GM18505 (cell line): ENCODE measurements around the gene CASKIN2.

Source experiments
- ATAC-seq: cut with Tn5 transposase; IDR thresholded peaks from one replicate; pipeline ENCODE4 v1.9.1; 2021; ENCODE audit not compliant: unreplicated experiment
- POLR2A ChIP-seq: IDR thresholded peaks from 4 replicates; pipeline ENCODE4 v1.6.1; 2011; ENCODE audit warnings: borderline replicate concordance; ENCODE audit not compliant: insufficient read depth, insufficient read length; ENCODE audit errors: extremely low read depth

Gene CASKIN2

GRCh38 chr17:75539967-75540729 is 24.8 kb upstream of the CASKIN2 start:
- no peak for TF ChIP-seq POLR2A
- no peak for ATAC-seq

- TF ChIP-seq POLR2A: no peak
- no peak for ATAC-seq
Observed at GRCh38 chr17:75536366-75536765, 21.0 kb upstream of the CASKIN2 start.

- no peak for ATAC-seq
- no peak for TF ChIP-seq POLR2A
Observed at GRCh38 chr17:75535871-75536270, 20.5 kb upstream of the CASKIN2 start.

GRCh38 chr17:75535119-75535537 is 19.8 kb upstream of the CASKIN2 start:
- TF ChIP-seq POLR2A: no peak
- no peak for ATAC-seq

GRCh38 chr17:75531721-75532072 is 16.4 kb upstream of the CASKIN2 start:
- no peak for ATAC-seq
- TF ChIP-seq POLR2A: no peak

DNA sequence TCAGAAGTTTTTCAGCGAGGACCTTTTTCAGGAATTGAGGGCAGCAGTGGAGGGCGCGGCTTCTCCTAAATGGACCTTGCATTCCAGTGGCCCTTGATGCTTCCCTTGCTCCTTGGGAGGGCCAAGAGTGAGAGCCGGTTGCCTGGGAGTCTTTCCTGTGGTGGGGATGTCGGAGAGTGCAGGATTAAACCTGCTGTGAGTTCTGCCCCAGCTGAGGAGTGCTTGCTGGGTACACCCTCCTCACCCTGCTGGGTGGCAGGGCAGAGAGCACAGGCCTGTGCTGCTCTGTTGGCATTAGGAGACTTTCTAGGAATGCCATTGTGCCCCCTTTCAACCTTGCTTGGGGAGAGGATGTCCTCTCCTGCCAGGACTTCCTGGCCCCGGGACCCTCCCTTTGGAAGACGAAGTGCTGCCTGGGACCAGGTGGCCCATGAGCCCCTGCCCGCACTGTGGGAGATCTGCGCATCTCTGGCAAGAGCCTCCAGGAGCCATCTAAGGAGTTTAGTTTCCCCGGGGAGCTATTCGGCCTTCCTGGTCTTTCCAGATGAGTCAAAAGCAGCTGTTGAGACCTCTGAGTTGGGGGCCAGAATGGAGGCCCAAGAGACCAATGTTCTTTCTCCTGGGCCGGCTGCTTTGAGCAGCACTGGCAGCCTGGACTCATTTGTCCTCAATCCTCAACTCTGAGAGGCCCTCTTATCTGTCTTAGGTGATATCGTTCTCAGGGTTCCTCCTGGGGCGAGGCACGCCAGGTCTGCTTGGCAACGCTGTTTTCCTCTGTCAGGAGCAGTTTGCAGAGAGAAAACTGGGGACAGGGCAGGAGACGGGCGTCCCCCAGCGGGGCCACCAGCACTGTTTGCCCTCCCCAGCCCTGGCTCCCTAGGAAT is 15.7 kb upstream of the CASKIN2 start:
- TF ChIP-seq POLR2A: no peak
- no peak for ATAC-seq

DNA sequence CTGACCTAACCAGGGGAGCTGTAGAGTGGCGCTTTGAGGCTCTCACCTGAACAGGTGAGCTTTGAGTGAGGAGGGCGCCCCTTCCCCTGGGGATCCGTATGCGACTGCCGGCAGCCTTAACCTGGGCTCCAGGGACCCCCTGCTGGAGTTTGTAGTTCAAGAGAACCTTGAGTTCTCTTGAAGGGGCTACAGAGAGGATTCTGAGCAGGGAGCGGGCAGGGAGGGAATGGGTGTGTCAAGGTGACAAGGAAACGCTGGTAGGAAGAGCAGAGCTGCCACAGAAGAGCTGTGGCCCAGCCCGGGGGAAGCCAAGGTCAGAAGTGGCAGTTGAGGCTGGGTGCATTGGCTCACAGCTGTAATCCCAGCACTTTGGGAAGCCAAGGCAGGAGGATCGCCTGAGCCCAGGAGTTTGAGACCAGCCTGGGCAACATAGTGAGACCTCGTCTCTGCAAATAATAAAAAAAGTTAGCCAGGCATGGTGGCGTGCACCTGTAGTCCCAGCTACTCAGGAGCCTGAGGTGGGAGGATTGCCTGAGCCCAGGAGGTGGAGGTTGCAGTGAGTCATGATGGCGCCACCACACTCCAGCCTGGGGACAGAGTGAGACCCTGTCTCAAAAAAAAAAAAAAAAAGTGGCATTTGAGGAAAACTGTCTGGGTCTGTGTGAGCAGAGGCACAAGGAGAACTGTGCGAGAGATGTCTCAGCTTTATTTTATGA is 11.4 kb upstream of the CASKIN2 start:
- TF ChIP-seq POLR2A: no peak
- no peak for ATAC-seq

DNA sequence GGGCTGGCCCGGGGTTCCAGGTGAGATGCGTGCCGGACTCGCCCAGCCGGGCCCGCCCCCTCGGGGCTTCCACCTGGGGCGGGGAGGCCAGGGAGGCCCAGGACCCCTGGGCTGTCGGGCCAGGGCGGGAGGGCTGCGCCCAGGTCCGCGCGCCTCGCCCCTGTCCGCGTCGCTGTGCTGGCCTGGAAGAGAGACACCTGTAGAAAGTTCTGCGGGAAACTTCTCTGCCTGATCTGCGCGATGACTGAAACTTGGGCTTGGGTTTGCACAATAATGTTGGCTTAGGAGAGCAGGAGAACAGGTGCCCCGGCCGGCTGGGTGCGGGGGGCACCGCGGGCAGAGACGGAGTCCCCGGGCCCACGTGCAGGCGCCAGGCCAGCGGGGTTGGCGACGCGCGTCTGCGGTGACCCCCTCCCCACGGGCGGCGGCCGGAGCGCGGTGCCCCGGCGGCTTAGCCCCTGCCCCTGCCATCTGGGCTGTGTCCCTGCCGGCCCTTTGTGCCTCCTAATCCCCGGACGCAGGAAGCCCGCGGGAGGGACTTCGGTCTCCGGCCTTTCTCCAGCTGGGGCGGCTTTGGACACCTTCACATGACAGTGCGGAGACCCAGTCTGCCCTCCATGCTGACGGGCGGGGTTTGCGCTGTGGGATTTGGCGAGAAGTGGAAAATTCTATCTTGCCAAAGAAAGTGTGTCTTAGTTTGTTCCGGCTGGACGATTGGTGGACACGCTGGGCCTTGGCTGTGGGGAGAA is 10.6 kb upstream of the CASKIN2 start:
- ATAC-seq: no peak
- no peak for TF ChIP-seq POLR2A

DNA sequence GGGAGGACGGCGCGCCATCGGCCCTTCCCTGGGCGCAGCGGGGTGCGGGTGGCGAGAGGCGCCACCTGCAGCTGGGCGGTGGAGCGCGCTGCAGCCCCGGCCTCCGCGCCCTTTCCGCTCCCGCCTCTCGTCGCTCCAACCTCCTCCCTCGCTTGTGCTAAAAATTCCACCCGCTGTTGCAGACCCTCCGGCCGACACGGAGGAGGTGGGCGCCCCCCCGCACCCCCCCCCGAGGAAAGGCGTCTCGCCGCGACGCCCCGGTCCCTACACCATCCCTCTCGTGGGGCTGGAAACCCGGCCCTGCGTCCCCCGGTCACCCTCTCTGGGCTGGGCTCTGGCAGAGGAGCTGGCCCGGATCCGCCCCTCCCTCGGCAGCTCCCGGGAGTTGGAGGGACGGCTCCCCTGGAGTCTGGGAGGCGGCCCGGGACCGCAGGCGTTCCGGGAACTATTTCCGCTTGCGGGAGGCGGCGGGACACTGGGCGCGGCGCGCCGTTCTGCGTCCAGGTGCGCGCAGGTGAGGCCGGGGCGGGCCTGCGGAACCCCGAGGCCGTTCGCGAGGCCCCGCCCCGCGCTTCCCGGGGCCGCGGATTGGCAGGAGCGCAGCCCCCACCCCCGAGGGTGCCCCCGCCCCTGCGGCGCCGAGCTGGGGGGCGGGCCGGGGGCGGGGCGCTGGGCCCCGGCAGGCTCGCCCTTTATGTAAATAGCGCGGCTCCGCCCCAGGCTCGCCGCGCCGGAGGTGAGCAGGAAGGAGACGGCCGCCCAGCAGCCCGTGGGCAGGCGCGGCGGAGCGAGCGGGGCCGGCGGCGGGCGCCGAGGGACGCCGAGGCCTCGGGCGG is 9.9 kb upstream of the CASKIN2 start, which contains the start of gene LLGL2:
LLGL2 (plus strand) TSS at position 728 of the 836 bp plus-strand sequence. CDS start 17,730 bp downstream, outside the sequence.
- peak; percentile 43 for TF ChIP-seq POLR2A
- peak; percentile 81 for ATAC-seq

- no peak for ATAC-seq
- no peak for TF ChIP-seq POLR2A
Observed at GRCh38 chr17:75524269-75524969, 9.1 kb upstream of the CASKIN2 start.

DNA sequence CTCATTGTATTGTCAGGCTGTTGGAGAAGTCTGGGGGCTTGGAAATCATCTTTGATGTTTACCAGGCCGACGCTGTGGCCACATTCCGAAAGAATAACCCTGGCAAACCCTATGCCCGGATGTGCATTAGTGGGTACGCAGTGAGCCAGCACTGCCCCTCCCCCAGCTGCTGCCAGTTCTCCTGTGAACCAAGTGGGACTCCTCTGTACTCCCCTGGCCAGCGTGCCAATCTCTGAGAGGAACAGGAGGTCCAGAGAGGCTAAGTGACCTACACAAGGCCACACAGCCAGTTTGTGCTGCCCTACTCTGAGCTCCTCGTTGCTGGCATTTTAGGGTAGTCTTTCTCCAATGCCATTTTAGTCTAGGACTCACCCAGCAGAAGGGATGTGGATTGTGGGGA is 8.3 kb upstream of the CASKIN2 start:
- ATAC-seq: no peak
- no peak for TF ChIP-seq POLR2A
